Motor neuron (in vitro differentiated cells): ENCODE results near the gene CT45A3. TPM values are rescaled to one million over a fixed set of nuclear protein-coding genes. Genes with fewer than 3 reads are reported as not detected.
"Not testable (repeated sequence)": the region's sequence is repeated elsewhere in the genome, so short reads cannot be mapped to it uniquely, and the experiment has no call there.

ENCODE experiments used
- ATAC-seq, 8 experiments: fragments of 200-7000 bp; cut with Tn5 transposase; replicated peaks in 6 of 8; 2 replicates each; pipeline ENCODE4 v1.8.0; 2021; ENCODE audit warnings: mild to moderate bottlenecking in 8 of 8, moderate library complexity in 8 of 8
- H3K27ac ChIP-seq, 2 donors: fragments of 250-450 bp; sonication (Bioruptor Pico); 2 replicates each; pipeline ENCODE4 v1.9.0; 2021; ENCODE audit warnings: antibody characterized with exemption in 2 of 2, mild to moderate bottlenecking in 2 of 2, moderate library complexity in 1 of 2
- H3K4me1 ChIP-seq, 2 donors: fragments of 250-450 bp; sonication (Bioruptor Pico); replicated peaks in 1 of 2; 2 replicates each; pipeline ENCODE4 v1.6.1; 2021; ENCODE audit warnings: antibody characterized with exemption in 2 of 2, mild to moderate bottlenecking in 2 of 2, moderate library complexity in 1 of 2
- H3K4me3 ChIP-seq, 5 donors: fragments of 250-450 bp; sonication (Bioruptor Pico); 2 replicates each; pipeline ENCODE4 v1.9.0; 2021; ENCODE audit warnings: antibody characterized with exemption in 5 of 5, mild to moderate bottlenecking in 5 of 5, moderate library complexity in 4 of 5
- WGBS, 10 experiments: fragments of 450-650 bp; shearing (Covaris generic); methylation state at CpG; one replicate each; pipeline ENCODE4 v1.0.0; 2022; 5-methylcytosine and 5-hydroxymethylcytosine counted together
- in situ Hi-C, 9 experiments: fragments of 400-800 bp; cut with MboI; loops; one replicate each; pipeline ENCODE4 v1.15.0; 2021; ENCODE audit warnings: low sequenced_read_pairs in 9 of 9, low pct_unique_long_range_greater_than_20kb in 2 of 9; ENCODE audit not compliant: unreplicated experiment in 9 of 9
- total RNA-seq, 8 experiments: library from RNA; unstranded; fragments of 300-600 nt; gene quantifications; 2 replicates each; pipeline versions ENCODE4 v1.2.3 to v1.2.4, GENCODE V29; 2022

The CT45A3 gene
- not detected for total RNA-seq

DNA sequence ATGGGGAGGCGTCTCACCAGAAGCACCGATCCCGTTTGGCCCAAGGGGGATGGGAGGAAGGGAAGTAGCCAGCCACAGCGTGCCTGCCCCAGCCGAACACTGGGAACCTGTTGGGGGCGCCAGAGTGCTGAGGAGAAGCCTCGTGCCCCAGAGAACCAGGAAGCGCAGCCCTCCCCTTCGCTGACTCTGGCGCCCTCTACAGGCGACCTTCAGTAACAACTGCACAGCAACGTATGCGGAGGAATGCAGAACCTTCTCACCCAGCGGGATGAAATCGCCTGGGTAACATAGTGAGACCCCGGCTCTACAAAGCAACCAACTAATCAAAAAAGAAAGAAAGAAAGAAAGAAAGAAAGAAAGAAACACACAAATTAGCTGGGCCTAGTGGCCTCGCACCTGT lies at the start of gene CT45A3:
Gene CT45A3, minus strand, starts transcription at position 101 of the 400 bp plus-strand sequence. CDS start 3,747 bp downstream, outside the sequence.
- in situ Hi-C loops, result not testable (repeated sequence)

GRCh38 chrX:135802687-135803086 lies 34.7 kb upstream of the CT45A3 start, which contains the start of gene CT45A6:
CT45A6 (minus strand) TSS chrX:135802787; CDS start chrX:135798993, 3,794 bp downstream.
- H3K4me3 ChIP-seq, H3K27ac ChIP-seq, in situ Hi-C loops, ATAC-seq, H3K4me1 ChIP-seq: not testable (repeated sequence)
- WGBS, 10 experiments, result no CpG with 5 or more reads among the region's 16 CpGs

More for the DNA sequence above, at the start of gene CT45A3:
- not testable (repeated sequence) for ATAC-seq, H3K4me3 ChIP-seq, H3K4me1 ChIP-seq, H3K27ac ChIP-seq
- WGBS, 10 experiments, result no CpG with 5 or more reads among the region's 17 CpGs

- H3K4me1 ChIP-seq, H3K4me3 ChIP-seq, ATAC-seq, in situ Hi-C loops, H3K27ac ChIP-seq: not testable (repeated sequence)
- no CpG with 5 or more reads among the region's 16 CpGs for WGBS, 10 experiments
Measured at GRCh38 chrX:135785403-135785802, 17.4 kb upstream of the CT45A3 start, which contains the start of gene CT45A5. CT45A5 (minus strand) TSS chrX:135785503; CDS start chrX:135781729, 3,774 bp downstream.

- H3K4me3 ChIP-seq, H3K4me1 ChIP-seq, H3K27ac ChIP-seq, ATAC-seq, in situ Hi-C loops: not testable (repeated sequence)
- WGBS, 10 experiments, result 0% methylated on average over 1 of the region's 4 CpGs; no CpG with 5 or more reads in 9 of the 10 experiments
Measured at GRCh38 chrX:135744739-135745138, 23.3 kb downstream of the CT45A3 start.

GRCh38 chrX:135741192-135741715 lies 26.7 kb downstream of the CT45A3 start:
- H3K4me3 ChIP-seq, result no peak overlapping the region
- ATAC-seq, result no peak
- in situ Hi-C loops, result no loop called here
- no peaks in the 10 kb centered on the region for H3K4me1 ChIP-seq
- WGBS, 10 experiments, result 69% methylated on average over 10 of the region's 23 CpGs; no CpG with 5 or more reads in 9 of the 10 experiments
- no peak overlapping the region for H3K27ac ChIP-seq

DNA sequence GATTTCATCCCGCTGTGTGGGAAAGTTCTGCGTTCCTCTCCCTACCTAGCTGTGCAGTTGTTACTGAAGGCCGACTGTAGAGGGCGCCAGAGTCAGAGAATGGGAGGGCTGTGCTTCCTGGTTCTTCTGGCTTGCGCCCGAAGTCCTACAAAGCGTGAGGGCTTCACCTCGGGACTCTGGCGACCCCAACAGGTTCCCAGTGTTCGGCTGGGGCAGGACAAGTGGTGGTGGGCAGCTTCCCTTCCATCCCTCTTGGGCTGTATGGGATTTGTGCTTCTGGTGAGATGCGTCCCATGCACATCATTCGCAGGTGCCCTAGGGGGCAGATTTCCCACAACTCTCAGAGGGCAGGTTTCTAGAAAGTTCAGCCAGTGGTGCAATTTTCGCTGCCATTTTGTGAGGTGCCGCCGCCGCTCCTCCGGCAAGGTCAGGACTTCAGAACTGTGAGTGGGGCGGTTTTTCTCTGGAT lies 27.3 kb downstream of the CT45A3 start:
- no peak overlapping the region for H3K4me3 ChIP-seq
- in situ Hi-C loops, result no loop called here
- 0 to 47% (median 36%) methylated on average over 3 to 11 of the region's 18 CpGs; no CpG with 5 or more reads in 7 of the 10 experiments for WGBS, 10 experiments
- ATAC-seq, result peak in 3 of 8 experiments; percentile 55 to 93 (median 77)
- no peaks in the 10 kb centered on the region for H3K4me1 ChIP-seq
- H3K27ac ChIP-seq, result no peak overlapping the region

- ATAC-seq, result peak in 1 of 8 experiments; percentile 37
- H3K4me1 ChIP-seq, result no peaks in the 10 kb centered on the region
- in situ Hi-C loops, result no loop called here
Measured at GRCh38 chrX:135737366-135738071, 30.5 kb downstream of the CT45A3 start.

GRCh38 chrX:135734666-135735065 lies 33.3 kb downstream of the CT45A3 start:
- in situ Hi-C loops, H3K4me1 ChIP-seq, ATAC-seq, H3K4me3 ChIP-seq, H3K27ac ChIP-seq: not testable (repeated sequence)
- 0 to 37% (median 20%) methylated on average over 1 to 2 of the region's 5 CpGs; no CpG with 5 or more reads in 7 of the 10 experiments for WGBS, 10 experiments

More at GRCh38 chrX:135737366-135738071, 30.5 kb downstream of the CT45A3 start:
- 0 to 40% (median 20%) methylated on average over 1 to 4 of the region's 4 CpGs; no CpG with 5 or more reads in 4 of the 10 experiments for WGBS, 10 experiments
- Histone ChIP-seq H3K27ac (no peak overlapping the region), H3K4me3 (no peak overlapping the region)

GRCh38 chrX:135713795-135714194 lies 54.2 kb downstream of the CT45A3 start:
- WGBS, 10 experiments, result no CpG with 5 or more reads among the region's 20 CpGs
- ATAC-seq, result no peak
- no peak overlapping the region for H3K27ac ChIP-seq
- in situ Hi-C loops, result no loop called here
- no peaks in the 10 kb centered on the region for H3K4me1 ChIP-seq
- H3K4me3 ChIP-seq, result no peak overlapping the region

GRCh38 chrX:135713183-135713689 lies 54.8 kb downstream of the CT45A3 start, which contains the start of gene CT45A1:
CT45A1 (plus strand) TSS chrX:135713639; CDS start chrX:135718941, 5,302 bp downstream.
- H3K4me1 ChIP-seq, H3K27ac ChIP-seq: not testable (repeated sequence)

More at GRCh38 chrX:135713183-135713689, 54.8 kb downstream of the CT45A3 start, which contains the start of gene CT45A1:
- ATAC-seq, H3K4me3 ChIP-seq, in situ Hi-C loops: not testable (repeated sequence)
- WGBS, 10 experiments, result 67 to 100% (median 95%) methylated on average over 1 of the region's 15 CpGs; no CpG with 5 or more reads in 7 of the 10 experiments

Other genes starting within 250 kb of the CT45A3 start
- 10 to 100 TPM in 6 of 8 experiments, 1 to 10 TPM in 2; 8.5 to 17.4 (median 12.1) TPM for gene INTS6L, start 247.5 kb downstream of the CT45A3 start, total RNA-seq
- gene CT45A1, start 54.6 kb downstream of the CT45A3 start, total RNA-seq, result not detected
- gene CT45A5, start 17.3 kb upstream of the CT45A3 start, total RNA-seq, result under 1 TPM in 1 of 8 experiments, not detected in 7; 0.24 TPM
- gene CT45A6, start 34.6 kb upstream of the CT45A3 start, total RNA-seq, result not detected
- gene CT45A2, start 51.8 kb upstream of the CT45A3 start, total RNA-seq, result not detected
- gene CT45A7, start 69.1 kb upstream of the CT45A3 start, total RNA-seq, result not detected
- gene CT45A8, start 86.3 kb upstream of the CT45A3 start, total RNA-seq, result not detected
- gene CT45A9, start 103.6 kb upstream of the CT45A3 start, total RNA-seq, result not detected
- gene CT45A10, start 125.3 kb upstream of the CT45A3 start, total RNA-seq, result not detected
- not detected for gene SAGE1, start 125.5 kb upstream of the CT45A3 start, total RNA-seq
- 10 to 100 TPM; 17.8 to 30.8 (median 23.3) TPM for gene MMGT1, start 205.8 kb upstream of the CT45A3 start, total RNA-seq
- gene SLC9A6, start 217.2 kb upstream of the CT45A3 start, total RNA-seq, result 10 to 100 TPM; 12.0 to 37.0 (median 31.1) TPM